Measurements from ENCODE around the gene BUB1.
"Not testable (repeated sequence)": the region's sequence is repeated elsewhere in the genome, so short reads cannot be mapped to it uniquely, and the experiment has no call there.

GRCh38 chr2:110602139-110602538 is 75.7 kb downstream of the BUB1 start:
- not testable (repeated sequence) for TF ChIP-seq CTCF (conservative IDR thresholded peaks at IDR 0.05 in 1 of 2, IDR thresholded peaks at IDR 0.05 in 1 of 2; ENCODE audit: extremely low read depth in 1 of 2, insufficient read depth in 1 of 2, low read depth in 1 of 2, low read length in 2 of 2); EZH2 (IDR thresholded peaks at IDR 0.05; ENCODE audit: borderline replicate concordance, low read length)

Measured in mammary epithelial cell (primary cell).